Transverse colon (tissue), 4 donors: ENCODE results near the gene SIL1. TPM values are rescaled to one million over a fixed set of nuclear protein-coding genes. Genes with fewer than 3 reads are reported as not detected.

ENCODE experiments used
- DNase-seq: peaks from one replicate; pipeline ENCODE4 v3.0.0-alpha.2; 2019
- H3K27ac ChIP-seq, 4 donors: fragments of 200-600 bp; sonication (generic); 2 replicates each; pipeline ENCODE4 v1.5.1; 2016 to 2018; ENCODE audit warnings: inconsistent platforms in 4 of 4
- H3K27me3 ChIP-seq: fragments of 200-600 bp; sonication (generic); 2 replicates; pipeline ENCODE4 v1.5.1; 2017; ENCODE audit warnings: inconsistent platforms
- H3K36me3 ChIP-seq, 4 donors: fragments of 200-600 bp; sonication (generic); 2 replicates each; pipeline ENCODE4 v1.5.1; 2017 to 2019; ENCODE audit warnings: inconsistent platforms in 4 of 4
- H3K4me1 ChIP-seq, 4 donors: fragments of 200-600 bp; sonication (generic); 2 replicates each; pipeline ENCODE4 v1.5.1; 2017 to 2020; ENCODE audit warnings: inconsistent platforms in 4 of 4
- H3K4me3 ChIP-seq, 4 donors: fragments of 200-600 bp; sonication (generic); 1 replicate in 1 of 4; 2 replicates in 3 of 4; pipeline versions ENCODE4 v1.5.1 to v1.6.1; 2017 to 2019; ENCODE audit warnings: inconsistent platforms in 4 of 4
- H3K9me3 ChIP-seq, 2 donors: fragments of 200-600 bp; sonication (generic); 2 replicates each; pipeline ENCODE4 v1.5.1; 2017 to 2019; ENCODE audit warnings: inconsistent platforms in 2 of 2
- EP300 ChIP-seq: sonication (generic); formaldehyde crosslinking; IDR thresholded peaks from one replicate; pipeline ENCODE4 v1.6.1; 2017; ENCODE audit warnings: antibody characterized with exemption, low read depth
- POLR2A ChIP-seq: fragments of 450-650 bp; IDR thresholded peaks from one replicate; pipeline ENCODE4 v1.6.1; 2016; ENCODE audit warnings: antibody characterized with exemption, mild to moderate bottlenecking, moderate library complexity
- POLR2AphosphoS5 ChIP-seq, 3 donors: sonication (generic); formaldehyde crosslinking; IDR thresholded peaks; one replicate each; pipeline ENCODE4 v1.6.1; 2016; ENCODE audit warnings: antibody characterized with exemption in 3 of 3
- WGBS, 2 donors: methylation state at CpG; one replicate each; pipeline ENCODE4 v1.1.5; 2018; ENCODE audit warnings: low coverage in 1 of 2; 5-methylcytosine and 5-hydroxymethylcytosine counted together
- in situ Hi-C, 4 donors: fragments of 200-750 bp; cut with MboI; loops; one replicate each; pipeline versions ENCODE4 v1.15.0 to v1.15.1; 2017; ENCODE audit warnings: low sequenced_read_pairs in 3 of 4, low pct_ligation_motif_present in 1 of 4, low pct_unique_long_range_greater_than_20kb in 1 of 4
- intact Hi-C: fragments of 100-400 bp; cut with DNase I; formaldehyde crosslinking; loops from one replicate; pipeline ENCODE4 v1.15.1; 2023; ENCODE audit warnings: low total_unique reads
- total RNA-seq, 4 donors: library from RNA; depleted of rRNA; stranded (reverse); fragments of >200 nt; gene quantifications; one replicate each; pipeline ENCODE4 v1.1.0, GENCODE V29; 2016
- TF ChIP-seq, protein P1 (sequence below), 5 experiments: fragments of 200-600 bp in 3 of 5; fragments of 450-650 bp in 2 of 5; sonication (generic) in 3 of 5; IDR thresholded peaks; 1 replicate in 2 of 5; 2 replicates in 3 of 5; pipeline ENCODE4 v1.5.1; 2016 to 2017; ENCODE audit warnings: antibody characterized with exemption in 5 of 5, inconsistent platforms in 3 of 5, mild to moderate bottlenecking in 2 of 5, moderate library complexity in 1 of 5

SIL1 gene
- total RNA-seq, 4 donors from 2014 or later = 11.1 to 38.1 (median 29.0) TPM

DNA sequence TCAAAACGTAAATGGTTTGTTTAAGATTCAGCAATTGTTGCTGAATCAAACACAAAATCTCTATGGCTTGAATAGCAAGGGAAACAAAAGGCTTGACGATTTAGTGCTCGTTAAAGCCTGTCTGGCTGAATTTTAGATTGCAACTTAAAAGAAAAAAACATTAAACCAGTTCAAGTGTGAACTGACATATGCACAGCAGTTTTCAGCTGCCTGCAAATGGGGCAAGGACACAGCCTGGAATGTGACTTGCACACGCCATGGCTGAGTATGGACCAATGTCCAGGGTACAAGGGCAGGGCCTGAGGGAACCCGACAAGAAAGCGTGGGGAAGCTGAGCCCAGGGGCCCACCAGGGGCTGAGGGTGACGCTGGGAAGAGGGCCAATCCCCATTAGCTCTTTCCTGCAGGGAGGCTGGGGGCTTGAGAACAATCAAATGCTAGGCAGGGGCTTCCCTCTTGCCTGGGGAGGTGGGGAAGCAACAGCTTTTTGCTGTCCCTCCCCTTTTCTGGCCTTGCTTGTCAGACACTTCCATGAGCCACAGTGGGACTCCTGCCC, 233.4 kb downstream of the SIL1 start:
- no peak overlapping the region for H3K27ac ChIP-seq
- no peak overlapping the region for H3K4me3 ChIP-seq
- DNase-seq = no peak
- H3K27me3 ChIP-seq = no peaks in the 10 kb centered on the region
- in situ Hi-C loops (no loop called here), intact Hi-C loops (no loop called here)
- WGBS, 2 donors = 65 to 68% methylated on average over 3 to 7 of the region's 7 CpGs
- TF ChIP-seq POLR2AphosphoS5 (IDR thresholded peaks at IDR 0.05) = no peak
- H3K9me3 ChIP-seq = no peaks in the 10 kb centered on the region
- H3K4me1 ChIP-seq = peaks cover 0 to 44% (median 14%) of the 10 kb centered on the region in 4 donors
- no peaks in the 10 kb centered on the region for H3K36me3 ChIP-seq

DNA sequence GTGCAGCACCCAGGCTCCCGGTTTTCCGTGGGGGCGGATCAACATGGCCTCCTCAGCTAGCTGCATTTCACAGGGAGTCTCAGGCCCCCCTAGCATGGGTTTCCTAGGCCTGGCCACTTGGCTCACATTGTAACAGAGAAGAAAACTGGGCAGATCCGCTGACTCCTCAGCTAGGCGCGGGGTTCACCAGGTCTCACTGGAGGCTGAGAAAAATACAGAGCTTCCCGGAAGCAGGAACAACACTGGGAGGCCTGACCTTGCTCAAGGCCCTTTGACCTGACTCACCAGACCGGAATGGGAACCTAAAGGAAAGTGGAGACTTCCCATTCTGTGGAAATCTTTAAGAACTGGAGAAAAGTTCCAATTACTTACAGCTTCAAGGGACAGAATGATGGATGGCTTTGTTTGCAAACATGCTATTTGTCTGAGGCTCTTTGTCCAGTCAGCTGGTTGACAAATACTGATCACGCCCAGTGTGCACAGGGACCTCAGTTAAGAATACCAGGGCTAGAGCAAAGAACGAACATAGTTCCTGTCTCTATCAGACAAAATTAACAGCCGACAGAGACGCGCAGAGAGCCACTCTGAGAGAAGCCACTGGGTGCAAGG, 234.3 kb downstream of the SIL1 start:
- Histone ChIP-seq H3K9me3 (no peaks in the 10 kb centered on the region), H3K27ac (no peak overlapping the region), H3K4me1 (peaks cover 0 to 44% (median 12%) of the 10 kb centered on the region in 4 donors), H3K36me3 (no peaks in the 10 kb centered on the region), H3K27me3 (no peaks in the 10 kb centered on the region), H3K4me3 (no peak overlapping the region)
- TF ChIP-seq POLR2A (no peak), POLR2AphosphoS5 (IDR thresholded peaks at IDR 0.05) (no peak), EP300 (no peak)
- TF ChIP-seq, protein P1, sequence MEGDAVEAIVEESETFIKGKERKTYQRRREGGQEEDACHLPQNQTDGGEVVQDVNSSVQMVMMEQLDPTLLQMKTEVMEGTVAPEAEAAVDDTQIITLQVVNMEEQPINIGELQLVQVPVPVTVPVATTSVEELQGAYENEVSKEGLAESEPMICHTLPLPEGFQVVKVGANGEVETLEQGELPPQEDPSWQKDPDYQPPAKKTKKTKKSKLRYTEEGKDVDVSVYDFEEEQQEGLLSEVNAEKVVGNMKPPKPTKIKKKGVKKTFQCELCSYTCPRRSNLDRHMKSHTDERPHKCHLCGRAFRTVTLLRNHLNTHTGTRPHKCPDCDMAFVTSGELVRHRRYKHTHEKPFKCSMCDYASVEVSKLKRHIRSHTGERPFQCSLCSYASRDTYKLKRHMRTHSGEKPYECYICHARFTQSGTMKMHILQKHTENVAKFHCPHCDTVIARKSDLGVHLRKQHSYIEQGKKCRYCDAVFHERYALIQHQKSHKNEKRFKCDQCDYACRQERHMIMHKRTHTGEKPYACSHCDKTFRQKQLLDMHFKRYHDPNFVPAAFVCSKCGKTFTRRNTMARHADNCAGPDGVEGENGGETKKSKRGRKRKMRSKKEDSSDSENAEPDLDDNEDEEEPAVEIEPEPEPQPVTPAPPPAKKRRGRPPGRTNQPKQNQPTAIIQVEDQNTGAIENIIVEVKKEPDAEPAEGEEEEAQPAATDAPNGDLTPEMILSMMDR (IDR thresholded peaks at IDR 0.05) = no peak
- no peak for DNase-seq
- in situ Hi-C loops (no loop called here), intact Hi-C loops (no loop called here)
- WGBS, 2 donors = 84 to 100% methylated on average over 3 to 13 of the region's 13 CpGs

DNA sequence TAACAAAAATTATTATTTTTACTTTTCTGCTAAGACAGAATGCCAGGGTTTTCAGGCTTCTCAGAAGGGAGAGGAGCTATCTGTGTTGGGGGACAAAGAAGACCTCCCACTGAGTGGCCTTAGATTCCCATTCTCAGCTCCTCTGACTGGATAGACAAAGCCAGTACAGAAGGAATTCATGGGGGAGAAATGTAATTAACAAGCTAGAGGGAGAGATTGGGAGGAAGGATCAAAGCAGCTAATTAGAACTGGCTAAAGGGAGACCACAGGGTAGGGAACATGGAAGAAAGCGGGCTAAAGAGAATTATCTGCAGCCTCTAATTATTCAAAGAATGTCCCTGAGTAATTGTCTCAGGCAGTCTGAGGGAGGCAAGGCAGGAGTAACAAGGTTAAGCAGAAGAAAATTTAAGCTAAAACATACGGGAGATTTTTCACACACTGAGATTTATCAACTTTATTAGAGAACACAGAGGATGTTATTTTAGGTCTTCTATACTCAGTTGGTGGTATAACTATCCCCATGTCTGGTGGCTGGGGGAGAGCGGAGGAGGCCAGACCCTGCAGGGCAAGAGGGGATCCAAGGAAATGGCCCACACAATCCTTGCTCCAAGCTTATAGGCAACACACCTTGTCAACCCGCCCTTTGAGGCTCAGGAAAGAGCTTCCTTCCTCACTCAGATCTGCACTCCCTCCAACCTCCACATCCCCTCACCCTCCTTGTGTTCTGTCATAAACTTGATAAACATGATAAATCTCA, 235.4 kb downstream of the SIL1 start:
- in situ Hi-C loops = no loop called here
- WGBS, 2 donors = 87 to 91% methylated on average over 3 to 4 of the region's 4 CpGs

DNA sequence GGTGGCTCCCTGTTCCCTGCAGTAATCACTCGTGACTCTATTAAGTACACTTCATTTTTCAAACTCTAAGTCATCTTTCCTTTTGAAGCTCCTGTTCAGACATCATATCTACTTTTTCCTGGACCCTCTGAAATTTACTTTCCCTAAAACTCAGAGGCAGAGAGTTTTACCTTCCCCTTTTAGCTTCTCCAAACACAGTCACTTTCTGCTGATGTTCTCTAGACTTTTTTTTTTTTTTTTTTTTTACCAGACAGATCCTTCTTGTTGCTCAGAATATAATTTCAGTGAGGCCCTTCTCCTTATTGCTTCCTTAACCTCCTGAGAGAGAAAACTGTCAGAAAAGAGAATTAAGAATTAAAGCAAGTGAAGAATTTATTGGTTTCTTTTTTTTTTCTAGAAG, 236.4 kb downstream of the SIL1 start:
- H3K9me3 ChIP-seq = no peaks in the 10 kb centered on the region
- H3K4me3 ChIP-seq = no peak overlapping the region
- no peaks in the 10 kb centered on the region for H3K36me3 ChIP-seq
- TF ChIP-seq POLR2AphosphoS5 (IDR thresholded peaks at IDR 0.05) (no peak), POLR2A (no peak), EP300 (no peak)
- TF ChIP-seq, protein P1 (IDR thresholded peaks at IDR 0.05) = no peak
- DNase-seq = no peak
- in situ Hi-C loops = no loop called here
- peaks cover 0 to 31% (median 7%) of the 10 kb centered on the region in 4 donors for H3K4me1 ChIP-seq
- H3K27me3 ChIP-seq = no peaks in the 10 kb centered on the region
- intact Hi-C loops = no loop called here
- WGBS, 2 donors = 86 to 88% methylated on average over 1 of the region's 1 CpG
- no peak overlapping the region for H3K27ac ChIP-seq

More for the DNA sequence above, 235.4 kb downstream of the SIL1 start:
- Histone ChIP-seq H3K4me1 (peaks cover 0 to 38% (median 10%) of the 10 kb centered on the region in 4 donors), H3K27me3 (no peaks in the 10 kb centered on the region), H3K36me3 (no peaks in the 10 kb centered on the region), H3K9me3 (no peaks in the 10 kb centered on the region), H3K27ac (no peak overlapping the region), H3K4me3 (no peak overlapping the region)
- TF ChIP-seq POLR2AphosphoS5 (IDR thresholded peaks at IDR 0.05) (no peak), EP300 (no peak), POLR2A (no peak)
- TF ChIP-seq, protein P1 (IDR thresholded peaks at IDR 0.05) = no peak
- intact Hi-C loops = no loop called here
- no peak for DNase-seq
